Measurements from ENCODE around the gene SSTR4.

DNA sequence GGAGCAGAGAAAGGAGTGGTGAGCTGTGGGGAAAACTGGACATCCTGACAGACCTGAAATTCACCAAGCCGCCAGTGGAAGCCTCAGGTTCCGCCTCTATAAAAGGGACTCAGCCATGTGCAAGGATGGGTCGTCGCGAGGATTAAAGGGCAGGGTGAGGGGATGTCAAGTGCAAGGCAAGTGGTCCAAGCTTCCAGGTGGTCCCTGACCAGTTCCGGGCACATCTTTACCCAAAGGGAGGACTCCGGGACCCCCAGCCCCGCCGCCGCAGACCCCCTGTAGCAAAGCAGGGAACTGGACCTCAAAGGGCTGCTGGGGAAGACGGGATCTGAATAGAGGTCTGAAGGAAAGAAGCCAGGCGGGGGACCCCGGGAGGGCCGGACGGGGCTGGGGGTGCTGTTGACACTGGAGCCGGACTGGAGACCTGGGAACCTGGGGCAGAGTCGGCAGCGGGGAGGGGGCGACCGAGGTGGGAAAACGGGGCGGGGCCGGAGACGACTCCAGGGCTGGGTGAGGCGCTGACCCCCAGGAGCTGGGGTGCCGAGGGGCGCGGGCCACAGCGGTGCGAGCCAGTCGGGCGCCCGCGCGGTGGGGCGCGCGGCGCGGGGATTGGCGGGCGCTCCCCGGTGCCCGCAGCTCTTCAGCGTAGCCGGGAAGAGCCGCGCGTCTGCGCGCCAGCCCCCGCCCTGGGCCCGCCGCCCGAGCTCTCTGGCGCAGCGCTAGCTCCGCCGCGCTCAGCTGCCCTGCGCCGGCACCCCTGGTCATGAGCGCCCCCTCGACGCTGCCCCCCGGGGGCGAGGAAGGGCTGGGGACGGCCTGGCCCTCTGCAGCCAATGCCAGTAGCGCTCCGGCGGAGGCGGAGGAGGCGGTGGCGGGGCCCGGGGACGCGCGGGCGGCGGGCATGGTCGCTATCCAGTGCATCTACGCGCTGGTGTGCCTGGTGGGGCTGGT, at the start of gene SSTR4:
- TF ChIP-seq POLR2A (IDR thresholded peaks at IDR 0.05): no peak
- TF ChIP-seq, protein P1, sequence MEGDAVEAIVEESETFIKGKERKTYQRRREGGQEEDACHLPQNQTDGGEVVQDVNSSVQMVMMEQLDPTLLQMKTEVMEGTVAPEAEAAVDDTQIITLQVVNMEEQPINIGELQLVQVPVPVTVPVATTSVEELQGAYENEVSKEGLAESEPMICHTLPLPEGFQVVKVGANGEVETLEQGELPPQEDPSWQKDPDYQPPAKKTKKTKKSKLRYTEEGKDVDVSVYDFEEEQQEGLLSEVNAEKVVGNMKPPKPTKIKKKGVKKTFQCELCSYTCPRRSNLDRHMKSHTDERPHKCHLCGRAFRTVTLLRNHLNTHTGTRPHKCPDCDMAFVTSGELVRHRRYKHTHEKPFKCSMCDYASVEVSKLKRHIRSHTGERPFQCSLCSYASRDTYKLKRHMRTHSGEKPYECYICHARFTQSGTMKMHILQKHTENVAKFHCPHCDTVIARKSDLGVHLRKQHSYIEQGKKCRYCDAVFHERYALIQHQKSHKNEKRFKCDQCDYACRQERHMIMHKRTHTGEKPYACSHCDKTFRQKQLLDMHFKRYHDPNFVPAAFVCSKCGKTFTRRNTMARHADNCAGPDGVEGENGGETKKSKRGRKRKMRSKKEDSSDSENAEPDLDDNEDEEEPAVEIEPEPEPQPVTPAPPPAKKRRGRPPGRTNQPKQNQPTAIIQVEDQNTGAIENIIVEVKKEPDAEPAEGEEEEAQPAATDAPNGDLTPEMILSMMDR (IDR thresholded peaks at IDR 0.05): no peak
- no peak for TF ChIP-seq POLR2AphosphoS5 (IDR thresholded peaks at IDR 0.05)
